GM10266 (cell line): ENCODE results near the gene SEMA3E.

Source experiments
- DNase-seq: peaks from one replicate; pipeline ENCODE4 v3.0.0; 2012; ENCODE audit errors: extremely low spot score
- TF ChIP-seq, protein P1 (sequence below): IDR thresholded peaks from 2 replicates; pipeline ENCODE4 v1.5.1; 2012; ENCODE audit warnings: mild to moderate bottlenecking, low read depth; ENCODE audit not compliant: control insufficient read depth, insufficient read depth; ENCODE audit errors: missing control alignments

The SEMA3E gene

DNA sequence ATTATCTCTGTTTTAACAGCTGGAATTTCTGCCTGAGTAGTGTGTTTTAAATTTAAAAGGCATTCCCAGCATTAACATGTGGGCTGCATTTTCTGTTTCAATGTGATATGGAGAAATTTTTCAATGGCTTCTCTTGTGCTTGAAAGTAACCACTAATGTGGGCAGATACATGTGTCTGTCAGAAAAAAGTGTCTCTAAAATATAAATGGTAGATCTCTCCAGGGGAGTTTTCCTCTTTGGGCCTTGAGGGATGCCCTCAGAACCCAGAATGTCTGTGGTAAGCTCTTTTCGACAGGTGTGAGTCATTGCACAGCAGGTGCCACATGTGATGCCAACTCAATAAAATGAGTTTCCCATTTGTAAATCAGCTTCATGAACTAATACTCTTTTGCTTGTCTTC lies 221.1 kb downstream of the SEMA3E start:
- TF ChIP-seq, protein P1, sequence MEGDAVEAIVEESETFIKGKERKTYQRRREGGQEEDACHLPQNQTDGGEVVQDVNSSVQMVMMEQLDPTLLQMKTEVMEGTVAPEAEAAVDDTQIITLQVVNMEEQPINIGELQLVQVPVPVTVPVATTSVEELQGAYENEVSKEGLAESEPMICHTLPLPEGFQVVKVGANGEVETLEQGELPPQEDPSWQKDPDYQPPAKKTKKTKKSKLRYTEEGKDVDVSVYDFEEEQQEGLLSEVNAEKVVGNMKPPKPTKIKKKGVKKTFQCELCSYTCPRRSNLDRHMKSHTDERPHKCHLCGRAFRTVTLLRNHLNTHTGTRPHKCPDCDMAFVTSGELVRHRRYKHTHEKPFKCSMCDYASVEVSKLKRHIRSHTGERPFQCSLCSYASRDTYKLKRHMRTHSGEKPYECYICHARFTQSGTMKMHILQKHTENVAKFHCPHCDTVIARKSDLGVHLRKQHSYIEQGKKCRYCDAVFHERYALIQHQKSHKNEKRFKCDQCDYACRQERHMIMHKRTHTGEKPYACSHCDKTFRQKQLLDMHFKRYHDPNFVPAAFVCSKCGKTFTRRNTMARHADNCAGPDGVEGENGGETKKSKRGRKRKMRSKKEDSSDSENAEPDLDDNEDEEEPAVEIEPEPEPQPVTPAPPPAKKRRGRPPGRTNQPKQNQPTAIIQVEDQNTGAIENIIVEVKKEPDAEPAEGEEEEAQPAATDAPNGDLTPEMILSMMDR = no peak
- DNase-seq = no peak

DNA sequence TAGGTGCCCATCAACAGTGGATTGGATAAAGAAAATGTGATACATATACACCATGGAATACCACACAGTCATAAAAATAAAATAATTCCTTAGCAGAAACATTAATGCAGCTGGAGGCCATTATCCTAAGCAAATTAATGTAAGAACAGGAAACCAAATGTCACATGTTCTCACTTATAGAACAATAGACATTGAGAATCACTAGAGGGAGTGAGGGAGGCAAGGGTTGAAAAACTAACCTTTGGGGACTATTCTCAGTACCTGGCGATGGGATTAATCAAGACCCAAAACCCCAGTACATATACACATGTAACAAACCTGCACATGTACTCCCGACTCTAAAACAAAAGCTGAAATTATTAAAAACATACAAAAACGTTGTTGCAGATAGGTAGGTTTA lies 222.6 kb downstream of the SEMA3E start:
- DNase-seq = no peak
- TF ChIP-seq, protein P1 = no peak

GRCh38 chr7:83419013-83419412 lies 229.9 kb downstream of the SEMA3E start:
- TF ChIP-seq, protein P1 = no peak
- DNase-seq = no peak

DNA sequence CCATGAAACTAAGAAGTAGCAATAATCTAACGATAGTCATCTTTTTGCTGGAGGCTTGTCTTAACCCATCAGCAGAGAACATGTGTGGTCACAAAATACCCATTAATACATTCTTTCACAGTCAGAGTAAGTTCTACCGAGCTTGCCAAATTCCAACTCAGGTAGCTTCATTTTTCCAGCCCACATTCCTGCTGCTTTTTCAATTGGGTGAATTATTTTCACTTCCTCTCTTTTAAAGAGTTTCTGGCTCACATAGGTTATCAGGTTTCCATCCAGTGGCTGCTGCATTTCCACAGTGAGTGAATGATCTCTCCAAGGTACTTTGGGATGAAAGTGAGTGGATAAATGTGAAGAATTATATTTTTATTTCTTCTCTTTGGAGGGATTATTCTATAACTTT lies 233.1 kb downstream of the SEMA3E start:
- DNase-seq = no peak
- TF ChIP-seq, protein P1 = no peak

GRCh38 chr7:83414947-83415346 lies 234.0 kb downstream of the SEMA3E start:
- TF ChIP-seq, protein P1 = no peak

DNA sequence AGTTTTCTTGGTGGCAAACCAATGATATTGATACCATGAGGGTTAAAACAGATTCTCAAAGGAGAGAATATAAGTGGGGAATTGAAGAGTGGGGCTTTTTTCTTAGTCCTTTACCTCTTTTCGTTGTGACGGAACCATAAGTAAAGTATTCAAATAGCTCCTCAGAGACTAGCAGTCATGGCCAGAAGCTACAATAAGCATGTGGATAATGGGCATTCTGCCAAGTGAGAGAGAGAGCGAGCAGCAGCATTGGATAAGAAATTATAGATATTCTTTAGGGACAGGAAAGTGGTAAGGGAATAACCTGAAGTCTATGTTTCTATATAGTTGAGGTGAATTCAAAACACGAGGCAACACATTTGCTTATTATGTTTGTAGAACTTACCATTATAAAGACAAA lies 235.1 kb downstream of the SEMA3E start:
- TF ChIP-seq, protein P1 = no peak
- DNase-seq = no peak

More at GRCh38 chr7:83414947-83415346, 234.0 kb downstream of the SEMA3E start:
- DNase-seq = no peak

GRCh38 chr7:83413424-83413823 lies 235.5 kb downstream of the SEMA3E start:
- TF ChIP-seq, protein P1 = no peak
- no peak for DNase-seq
